WI38 (cell line): ENCODE results near the gene STARD5.

Source experiments
- H3K4me3 ChIP-seq: 2 replicates; pipeline ENCODE4 v1.5.1; 2011; ENCODE audit warnings: low read depth, mild to moderate bottlenecking, control low read depth, low read length
- TF ChIP-seq, protein P1 (sequence below): IDR thresholded peaks from 2 replicates; pipeline ENCODE4 v1.5.1; 2012; ENCODE audit warnings: low read depth, mild to moderate bottlenecking, control low read depth, low read length

STARD5 gene

GRCh38 chr15:81265256-81265943, 58.5 kb downstream of the STARD5 start:
- no peak overlapping the region for H3K4me3 ChIP-seq
- TF ChIP-seq, protein P1, sequence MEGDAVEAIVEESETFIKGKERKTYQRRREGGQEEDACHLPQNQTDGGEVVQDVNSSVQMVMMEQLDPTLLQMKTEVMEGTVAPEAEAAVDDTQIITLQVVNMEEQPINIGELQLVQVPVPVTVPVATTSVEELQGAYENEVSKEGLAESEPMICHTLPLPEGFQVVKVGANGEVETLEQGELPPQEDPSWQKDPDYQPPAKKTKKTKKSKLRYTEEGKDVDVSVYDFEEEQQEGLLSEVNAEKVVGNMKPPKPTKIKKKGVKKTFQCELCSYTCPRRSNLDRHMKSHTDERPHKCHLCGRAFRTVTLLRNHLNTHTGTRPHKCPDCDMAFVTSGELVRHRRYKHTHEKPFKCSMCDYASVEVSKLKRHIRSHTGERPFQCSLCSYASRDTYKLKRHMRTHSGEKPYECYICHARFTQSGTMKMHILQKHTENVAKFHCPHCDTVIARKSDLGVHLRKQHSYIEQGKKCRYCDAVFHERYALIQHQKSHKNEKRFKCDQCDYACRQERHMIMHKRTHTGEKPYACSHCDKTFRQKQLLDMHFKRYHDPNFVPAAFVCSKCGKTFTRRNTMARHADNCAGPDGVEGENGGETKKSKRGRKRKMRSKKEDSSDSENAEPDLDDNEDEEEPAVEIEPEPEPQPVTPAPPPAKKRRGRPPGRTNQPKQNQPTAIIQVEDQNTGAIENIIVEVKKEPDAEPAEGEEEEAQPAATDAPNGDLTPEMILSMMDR: no peak

- no peak overlapping the region for H3K4me3 ChIP-seq
- TF ChIP-seq, protein P1: no peak
These were observed 59.7 kb downstream of the STARD5 start for GRCh38 chr15:81264072-81264857.

DNA sequence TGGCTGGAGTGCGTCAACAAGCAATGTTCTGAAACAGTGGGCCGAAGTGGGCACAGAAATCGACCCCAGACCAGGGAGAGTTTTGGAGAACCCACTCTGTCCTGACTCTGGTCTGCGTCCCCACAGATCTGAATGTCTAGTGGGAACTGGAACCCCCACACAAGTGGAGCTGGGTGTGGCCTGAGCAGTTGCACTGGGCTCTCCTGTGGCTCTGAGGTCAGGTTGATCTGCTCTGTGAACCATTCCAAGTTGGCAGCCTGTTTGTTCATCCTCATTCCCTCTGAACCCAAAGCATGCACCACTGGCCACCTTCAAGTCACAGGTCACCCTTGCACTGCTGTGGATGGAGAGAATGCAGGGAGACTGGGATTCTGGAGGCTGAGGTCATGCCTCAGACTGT, 60.5 kb downstream of the STARD5 start:
- TF ChIP-seq, protein P1: no peak
- no peak overlapping the region for H3K4me3 ChIP-seq

- no peak overlapping the region for H3K4me3 ChIP-seq
- TF ChIP-seq, protein P1: no peak
These were observed 62.6 kb downstream of the STARD5 start for GRCh38 chr15:81261172-81261811.

DNA sequence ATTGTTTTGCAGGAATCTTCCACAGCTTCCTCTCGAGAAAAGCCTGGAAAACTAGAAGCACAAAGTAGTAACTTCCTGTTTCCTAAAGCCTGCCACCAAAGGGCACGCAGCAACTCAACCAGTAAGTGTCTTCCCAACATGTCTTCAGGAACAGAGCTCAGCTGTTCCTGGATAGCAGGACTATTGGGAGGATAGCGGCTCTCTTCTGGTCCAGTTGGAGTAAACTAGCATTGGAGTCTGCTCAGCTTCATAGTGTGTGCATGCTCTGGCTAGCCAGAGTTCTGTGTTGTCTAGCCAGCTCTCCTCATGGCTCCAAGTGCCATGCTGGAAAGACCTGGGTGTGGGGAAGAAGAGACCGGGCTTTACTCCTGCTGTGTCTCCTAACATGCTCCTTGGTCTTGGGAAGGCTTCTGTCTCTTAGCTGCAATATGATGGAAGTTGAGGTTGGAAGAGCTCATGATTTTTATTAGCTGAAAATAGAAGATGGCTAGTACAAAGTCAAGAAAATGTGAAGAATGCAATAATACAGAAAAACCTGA, 64.1 kb downstream of the STARD5 start:
- TF ChIP-seq, protein P1: no peak

More for the DNA sequence above, 64.1 kb downstream of the STARD5 start:
- H3K4me3 ChIP-seq: no peak overlapping the region
